Epithelial cell of proximal tubule (primary cell): ENCODE measurements around the gene P3H4. TPM values are rescaled to one million over a fixed set of nuclear protein-coding genes. Genes with fewer than 3 reads are reported as not detected.

Experiments
- DNase-seq: peaks from one replicate; pipeline ENCODE4 v3.0.0-alpha.2; 2011; ENCODE audit warnings: low read depth
- H3K4me3 ChIP-seq: 2 replicates; pipeline ENCODE4 v1.5.1; 2011; ENCODE audit warnings: low read depth, mild to moderate bottlenecking, low read length
- CTCF ChIP-seq: conservative IDR thresholded peaks from 2 replicates; pipeline ENCODE4 v1.5.1; 2012; ENCODE audit warnings: low read depth, mild to moderate bottlenecking, low read length
- total RNA-seq: library from RNA; depleted of rRNA; stranded (reverse); fragments of >200 nt; gene quantifications from 2 replicates; pipeline ENCODE4 v1.2.3, GENCODE V29; 2015

P3H4 gene
- total RNA-seq, 1 donor from 2014 or later = 55.5 TPM

GRCh38 chr17:41763327-41763726 lies 48.4 kb downstream of the P3H4 start:
- no peak overlapping the region for H3K4me3 ChIP-seq
- DNase-seq = no peak
- TF ChIP-seq CTCF = no peak

GRCh38 chr17:41762841-41763240 lies 48.9 kb downstream of the P3H4 start:
- no peak for TF ChIP-seq CTCF
- DNase-seq = no peak
- H3K4me3 ChIP-seq = no peak overlapping the region

GRCh38 chr17:41762391-41762790 lies 49.4 kb downstream of the P3H4 start:
- no peak for TF ChIP-seq CTCF
- DNase-seq = no peak
- no peak overlapping the region for H3K4me3 ChIP-seq

GRCh38 chr17:41760878-41761277 lies 50.9 kb downstream of the P3H4 start:
- no peak overlapping the region for H3K4me3 ChIP-seq
- TF ChIP-seq CTCF = no peak
- no peak for DNase-seq

- no peak for DNase-seq
- no peak overlapping the region for H3K4me3 ChIP-seq
- TF ChIP-seq CTCF = no peak
Observed at GRCh38 chr17:41758601-41759000, 53.1 kb downstream of the P3H4 start.

GRCh38 chr17:41754066-41754465 lies 57.7 kb downstream of the P3H4 start:
- no peak for TF ChIP-seq CTCF
- no peak overlapping the region for H3K4me3 ChIP-seq
- DNase-seq = no peak

Other genes starting within 250 kb of the P3H4 start
- not detected in 2 replicates for gene KRT9, start 239.9 kb downstream of the P3H4 start, total RNA-seq
- not detected in 2 replicates for gene KRT14, start 225.1 kb downstream of the P3H4 start, total RNA-seq
- 2.0 and 4.3 TPM in 2 replicates for gene KRT16, start 199.2 kb downstream of the P3H4 start, total RNA-seq
- gene KRT17, start 187.4 kb downstream of the P3H4 start, total RNA-seq = 20.8 and 88.8 TPM in 2 replicates
- gene EIF1, start 123.1 kb downstream of the P3H4 start, total RNA-seq = 59.0 and 86.7 TPM in 2 replicates
- not detected in 2 replicates for gene GAST, start 99.6 kb downstream of the P3H4 start, total RNA-seq
- gene HAP1, start 77.3 kb downstream of the P3H4 start, total RNA-seq = 0.06 and 0.14 TPM in 2 replicates
- gene JUP, start 25.2 kb downstream of the P3H4 start, total RNA-seq = 314 and 425 TPM in 2 replicates
- gene FKBP10, start 1.1 kb upstream of the P3H4 start, total RNA-seq = 106 and 143 TPM in 2 replicates
- 67.6 and 70.8 TPM in 2 replicates for gene NT5C3B, start 24.3 kb upstream of the P3H4 start, total RNA-seq
- gene KLHL10, start 25.9 kb upstream of the P3H4 start, total RNA-seq = not detected in 2 replicates
- gene KLHL11, start 53.5 kb upstream of the P3H4 start, total RNA-seq = 12.3 and 13.8 TPM in 2 replicates
- 193 and 311 TPM in 2 replicates for gene ACLY, start 107.0 kb upstream of the P3H4 start, total RNA-seq
- 0.23 and 0.29 TPM in 2 replicates for gene ODAD4, start 118.7 kb upstream of the P3H4 start, total RNA-seq
- 69.8 and 75.9 TPM in 2 replicates for gene CNP, start 154.8 kb upstream of the P3H4 start, total RNA-seq
- gene DNAJC7, start 205.5 kb upstream of the P3H4 start, total RNA-seq = 57.6 and 66.8 TPM in 2 replicates
- gene NKIRAS2, start 208.1 kb upstream of the P3H4 start, total RNA-seq = 37.7 and 53.3 TPM in 2 replicates
- gene C17orf113, start 238.7 kb upstream of the P3H4 start, total RNA-seq = 0.07 and 0.98 TPM in 2 replicates